ENCODE data around the gene NMNAT2. TPM values are rescaled to one million over a fixed set of nuclear protein-coding genes. Genes with fewer than 3 reads are reported as not detected.

NMNAT2 gene
- total and polyA plus RNA-seq, 2 of the 13 experiments (the other 11 are each of a cell fraction or from before 2014, with no cell fraction given), result not detected

- TF ChIP-seq ZUFSP (CRISPR knock-in tag; IDR thresholded peaks at IDR 0.05; ENCODE audit: borderline replicate concordance), result no peak
- TF ChIP-seq ZNF790 (CRISPR knock-in tag; IDR thresholded peaks at IDR 0.05; ENCODE audit: borderline replicate concordance), result no peak
- no peak for TF ChIP-seq ERF (CRISPR knock-in tag; IDR thresholded peaks at IDR 0.05)
- no peak for TF ChIP-seq PCBP2 (optimal IDR thresholded peaks at IDR 0.05; ENCODE audit: low read depth, low read length, poor library complexity, severe bottlenecking)
- TF ChIP-seq RXRB (CRISPR knock-in tag; IDR thresholded peaks at IDR 0.05; ENCODE audit: borderline replicate concordance), result no peak
- no peak for TF ChIP-seq RARA (CRISPR knock-in tag; IDR thresholded peaks at IDR 0.05)
- no peak for TF ChIP-seq TEAD3 (CRISPR knock-in tag; optimal IDR thresholded peaks at IDR 0.05; ENCODE audit: borderline replicate concordance)
- no peak for TF ChIP-seq GLMP (CRISPR knock-in tag; IDR thresholded peaks at IDR 0.05; ENCODE audit: borderline replicate concordance)
Measured at GRCh38 chr1:183368213-183369108, 49.7 kb downstream of the NMNAT2 start (continued).

DNA sequence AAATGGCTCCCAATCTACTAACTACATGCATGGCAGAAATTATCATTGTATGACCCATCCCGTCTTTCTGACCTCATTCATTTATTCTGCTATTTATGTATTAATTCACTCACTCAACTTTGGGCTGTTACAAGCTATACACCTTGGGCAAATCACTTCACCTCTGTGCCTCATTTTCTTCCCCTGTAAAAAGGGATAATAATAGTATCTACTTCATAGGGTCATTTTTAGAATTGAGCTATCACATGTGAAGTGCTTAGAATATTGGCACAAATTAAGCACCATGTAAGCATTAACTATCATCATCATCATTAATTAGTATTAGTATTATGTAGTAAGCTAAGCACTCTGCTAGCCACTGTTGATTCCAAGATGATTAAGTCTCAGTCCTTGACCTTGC is 52.1 kb downstream of the NMNAT2 start:
- no peak overlapping the region for H3K4me3 ChIP-seq (replicated peaks in 1 of 3; ENCODE audit: insufficient read depth in 1 of 3, low read depth in 2 of 3, low read length in 3 of 3)
- POLR2A ChIA-PET, result no interaction called here
- H3K9ac ChIP-seq (ENCODE audit: insufficient read depth, low read depth, low read length), result no peak overlapping the region
- in situ Hi-C loops (cut with HindIII; ENCODE audit: extremely low pct_ligation_motif_present, low pct_unique_long_range_greater_than_20kb), result no loop called here
- no peaks in the 10 kb centered on the region for H3K9me3 ChIP-seq (ENCODE audit: low read length)
- no peak overlapping the region for H3K27ac ChIP-seq (ENCODE audit: extremely low read length, insufficient read depth, low read length)
- no peaks in the 10 kb centered on the region for H3K36me3 ChIP-seq (replicated peaks in 1 of 2; ENCODE audit: control insufficient read depth in 1 of 2, insufficient read depth in 2 of 2, low read length in 2 of 2)
- intact Hi-C loops (cut with micrococcal nuclease; ENCODE audit: unreplicated experiment), result no loop called here
- ATAC-seq (no peak), FAIRE-seq (no peak), DNase-seq (ENCODE audit: low spot score) (no peak)
- no peaks in the 10 kb centered on the region for H3K4me1 ChIP-seq (ENCODE audit: insufficient read depth, low read length)
- no peak overlapping the region for H3K4me2 ChIP-seq (ENCODE audit: low read depth, low read length)
- CTCF ChIA-PET (ENCODE audit: low intra/inter-chr PET ratio, low total read pairs), result no interaction called here
- H2AFZ ChIP-seq (ENCODE audit: low read length), result no peak overlapping the region
- peaks cover 0 to 13% of the 10 kb centered on the region in 2 experiments; a peak in 2 of 5 replicates for H3K27me3 ChIP-seq (ENCODE audit: control insufficient read depth in 1 of 2, insufficient read depth in 2 of 2, low read length in 2 of 2)
- TF ChIP-seq, protein P1, sequence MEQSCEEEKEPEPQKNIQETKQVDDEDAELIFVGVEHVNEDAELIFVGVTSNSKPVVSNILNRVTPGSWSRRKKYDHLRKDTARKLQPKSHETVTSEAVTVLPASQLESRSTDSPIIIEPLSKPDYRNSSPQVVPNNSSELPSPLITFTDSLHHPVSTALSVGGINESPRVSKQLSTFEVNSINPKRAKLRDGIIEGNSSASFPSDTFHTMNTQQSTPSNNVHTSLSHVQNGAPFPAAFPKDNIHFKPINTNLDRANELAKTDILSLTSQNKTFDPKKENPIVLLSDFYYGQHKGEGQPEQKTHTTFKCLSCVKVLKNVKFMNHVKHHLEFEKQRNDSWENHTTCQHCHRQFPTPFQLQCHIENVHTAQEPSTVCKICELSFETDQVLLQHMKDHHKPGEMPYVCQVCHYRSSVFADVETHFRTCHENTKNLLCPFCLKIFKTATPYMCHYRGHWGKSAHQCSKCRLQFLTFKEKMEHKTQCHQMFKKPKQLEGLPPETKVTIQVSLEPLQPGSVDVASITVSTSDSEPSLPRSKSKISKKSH (CRISPR knock-in tag; IDR thresholded peaks at IDR 0.05; ENCODE audit: borderline replicate concordance), result no peak
- no peak for TF ChIP-seq ZC3H13 (CRISPR knock-in tag; IDR thresholded peaks at IDR 0.05)
- no peak for TF ChIP-seq HDAC1 (CRISPR knock-in tag; IDR thresholded peaks at IDR 0.05)
- no peak for TF ChIP-seq PLRG1 (conservative IDR thresholded peaks at IDR 0.05)
- TF ChIP-seq ZNF639 (CRISPR knock-in tag; conservative IDR thresholded peaks at IDR 0.05), result no peak
- no peak for TF ChIP-seq SNAI1 (CRISPR knock-in tag; IDR thresholded peaks at IDR 0.05; ENCODE audit: borderline replicate concordance)
- TF ChIP-seq HHEX (CRISPR knock-in tag; IDR thresholded peaks at IDR 0.05), result no peak
- H4K20me1 ChIP-seq (ENCODE audit: insufficient read depth, low read length), result no peaks in the 10 kb centered on the region
- 0% methylated on average over 1 of the region's 1 CpG for WGBS (ENCODE audit: low lambda C conversion rate)
- BruUV-seq (replicated peaks), result no TSS peak
- H3K79me2 ChIP-seq (ENCODE audit: insufficient read depth, low read length), result no peaks in the 10 kb centered on the region

Measured in HepG2 (cell line).